ENCODE results near the gene PRG2.
"Not testable (repeated sequence)": the region's sequence is repeated elsewhere in the genome, so short reads cannot be mapped to it uniquely, and the experiment has no call there.

Gene PRG2

DNA sequence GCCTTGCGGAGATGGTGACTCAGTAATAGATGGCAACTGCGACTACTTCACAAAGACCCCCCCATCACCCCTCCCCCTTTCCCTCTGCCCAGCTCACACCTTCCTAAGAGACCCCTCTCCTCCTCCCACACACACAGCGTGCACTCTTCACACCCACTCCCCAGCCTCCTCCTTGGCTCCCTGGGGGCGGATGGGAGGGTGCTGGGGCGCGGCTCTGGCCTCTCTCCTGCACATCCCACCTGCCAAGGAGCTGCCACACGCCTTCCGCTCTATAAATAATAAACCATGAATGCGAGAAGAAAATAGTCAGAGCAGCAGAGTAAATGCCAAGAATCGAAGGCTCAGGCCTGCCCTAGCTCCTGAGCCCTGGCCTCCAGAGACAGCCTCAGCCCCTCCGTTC is 47.7 kb downstream of the PRG2 start:
- no peak for DNase-seq

DNA sequence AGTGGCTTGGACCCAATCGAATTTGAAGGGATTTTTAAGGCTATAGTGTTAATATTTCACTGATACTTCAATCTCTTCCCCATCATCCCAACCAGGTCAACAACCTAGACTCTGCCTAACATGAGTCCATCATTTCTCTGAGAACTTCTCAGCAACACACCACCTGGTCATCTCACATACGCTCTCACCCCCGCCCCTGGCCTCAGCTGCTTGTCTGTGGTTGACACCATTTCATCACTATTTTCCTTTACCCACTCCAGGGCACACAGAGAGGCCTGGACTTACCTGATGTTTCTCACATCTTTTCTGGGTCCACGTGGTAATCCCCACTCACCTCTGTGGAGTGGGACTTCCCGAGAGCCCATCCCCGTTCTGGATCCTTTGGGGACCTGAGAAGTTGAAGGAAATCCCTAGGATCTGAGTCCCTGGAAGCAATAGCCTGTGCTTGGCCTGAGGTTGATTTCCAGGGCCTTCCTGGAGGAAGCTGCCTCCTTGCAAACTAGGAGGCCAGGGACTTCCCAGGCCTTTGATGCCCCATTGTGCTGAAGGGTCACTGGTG is 49.1 kb downstream of the PRG2 start:
- DNase-seq = no peak

DNA sequence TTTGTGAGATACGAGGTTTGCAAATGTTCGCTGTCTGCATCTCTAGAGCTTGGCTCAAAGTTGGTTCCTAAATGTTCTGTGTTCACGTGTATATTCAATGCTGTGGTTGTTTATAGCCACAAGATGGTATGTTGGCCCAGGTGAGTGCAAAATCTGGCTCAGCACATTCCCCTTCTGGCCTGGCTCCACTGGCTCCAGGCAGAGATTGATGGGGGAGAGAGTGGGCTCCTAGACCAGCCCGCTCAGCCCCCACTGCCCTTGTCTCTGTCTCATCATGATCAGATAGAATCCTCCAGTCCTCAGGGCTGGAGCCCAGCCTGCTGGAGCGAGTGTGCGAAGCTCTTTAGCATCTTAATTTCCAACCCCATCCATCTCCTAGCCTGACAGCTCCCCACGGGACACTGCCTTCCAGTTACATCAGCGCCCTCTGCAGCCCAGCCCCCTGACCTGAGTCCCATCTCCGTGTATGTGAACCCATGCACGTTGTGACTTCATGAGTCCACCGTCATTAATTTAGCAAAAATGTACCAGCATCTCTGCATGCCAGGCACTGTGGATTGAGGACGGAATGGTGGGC is 50.3 kb downstream of the PRG2 start:
- DNase-seq = no peak

DNA sequence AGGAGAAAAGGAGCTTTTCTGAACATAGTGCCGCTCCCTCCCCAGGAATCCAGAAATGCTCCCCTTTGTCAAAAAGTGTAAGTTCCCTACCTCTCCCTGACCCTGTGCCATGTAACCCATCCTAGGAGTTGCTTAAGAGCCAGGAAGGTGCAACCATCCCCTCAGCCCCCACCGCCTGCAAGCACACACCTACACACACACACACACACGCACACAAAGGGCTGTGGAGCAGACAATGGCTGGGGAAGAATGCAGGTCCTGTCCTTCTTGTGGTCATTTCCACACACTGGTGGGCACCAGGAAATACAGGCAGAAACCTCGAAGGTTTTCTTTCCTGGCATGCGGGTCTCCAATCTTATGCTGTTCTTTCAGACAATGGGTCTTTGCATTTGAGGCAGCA is 51.1 kb downstream of the PRG2 start:
- DNase-seq = no peak

DNA sequence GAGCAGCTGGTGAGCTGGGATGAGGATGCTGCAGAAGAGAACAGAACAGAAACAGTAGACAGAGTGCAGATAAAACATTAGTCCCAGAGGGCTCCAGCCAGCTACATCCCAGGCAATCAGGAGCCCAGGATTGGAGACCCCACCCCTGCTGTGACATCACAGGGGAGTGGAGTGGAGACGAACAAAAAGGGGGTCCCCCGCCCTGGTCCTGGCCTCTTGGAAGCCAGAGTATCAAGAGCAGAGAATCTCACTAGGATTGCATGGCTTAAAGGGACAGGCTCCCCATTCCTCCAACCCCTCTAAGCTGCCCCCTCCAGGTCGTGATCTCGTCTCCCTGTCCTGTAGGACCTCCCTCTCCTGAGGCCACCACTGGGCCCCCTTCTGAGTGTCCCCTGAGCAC is 52.3 kb downstream of the PRG2 start, which contains the start of gene P2RX3:
P2RX3 (plus strand) TSS at position 211 of the 400 bp plus-strand sequence. CDS start 199 bp downstream, outside the sequence.
- no peak for DNase-seq

DNA sequence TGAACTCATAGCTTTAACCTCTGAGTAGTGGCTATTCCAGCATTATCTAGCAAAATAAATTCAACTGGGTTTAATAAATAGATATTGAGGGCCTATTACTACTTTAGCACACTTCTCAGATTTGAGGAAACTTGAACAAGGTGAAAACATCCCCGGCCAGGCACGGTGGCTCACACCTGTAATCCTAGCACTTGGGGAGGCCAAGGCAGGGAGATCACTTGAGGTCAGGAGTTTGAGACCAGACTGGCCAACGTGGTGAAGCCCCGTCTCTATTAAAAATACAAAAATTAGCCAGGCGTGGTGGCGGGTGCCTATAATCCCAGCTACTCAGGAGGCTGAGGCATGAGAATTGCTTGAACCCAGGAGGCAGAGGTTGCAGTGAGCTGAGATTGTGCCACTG is 53.6 kb downstream of the PRG2 start:
- not testable (repeated sequence) for DNase-seq
